HuH-7.5 (cell line): ENCODE results near the gene PTPRD.

Source experiments
- DNase-seq: peaks from one replicate; pipeline ENCODE4 v3.0.0; 2011; ENCODE audit warnings: low spot score

Gene PTPRD

DNA sequence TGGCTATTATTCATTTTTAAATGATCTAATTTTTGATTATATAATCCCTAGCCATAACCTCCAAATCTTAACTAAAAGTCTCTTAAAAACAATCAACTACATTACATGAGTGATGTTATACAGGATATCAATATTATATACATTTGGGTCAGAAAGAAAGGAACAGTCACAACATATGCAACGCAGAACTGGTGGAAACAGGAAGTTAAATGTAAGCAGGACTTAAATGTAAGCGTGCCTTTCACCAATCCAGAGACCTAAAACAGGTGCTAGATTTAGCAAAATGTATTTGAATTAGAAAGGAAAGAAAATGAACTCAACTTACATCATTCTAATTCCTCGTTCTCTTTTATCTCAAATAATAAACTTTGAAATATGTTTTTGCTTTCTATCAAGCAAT is 738.5 kb downstream of the PTPRD start:
- DNase-seq = no peak

DNA sequence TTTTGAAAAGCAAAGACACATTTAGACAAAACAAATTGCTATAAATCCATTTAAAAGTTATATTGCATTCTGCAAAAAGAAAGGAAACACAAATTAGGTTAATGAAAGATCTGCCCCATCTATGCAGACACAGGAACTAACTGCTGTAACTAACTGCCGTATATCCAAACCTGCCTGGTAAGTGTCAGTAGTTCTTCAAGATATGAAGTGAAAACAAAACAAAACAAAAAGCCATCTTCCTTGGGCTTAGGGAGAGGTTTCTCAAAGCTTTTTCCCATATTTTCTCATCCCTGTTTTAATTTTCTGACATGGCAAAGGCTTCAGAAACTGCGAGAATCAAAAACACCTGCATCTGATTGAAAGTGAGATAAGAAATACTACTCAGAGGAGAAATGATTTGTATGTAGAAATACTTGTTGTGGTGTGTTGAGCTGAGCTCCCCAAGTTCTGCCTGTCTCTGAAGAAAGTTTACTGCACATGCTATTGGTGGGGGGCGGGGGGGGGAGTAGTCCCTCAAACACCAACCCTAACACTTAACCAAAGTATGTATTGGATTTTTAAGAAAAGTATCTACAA is 750.5 kb downstream of the PTPRD start:
- DNase-seq = no peak

GRCh38 chr9:9855177-9856078 is 757.4 kb downstream of the PTPRD start:
- DNase-seq = no peak

DNA sequence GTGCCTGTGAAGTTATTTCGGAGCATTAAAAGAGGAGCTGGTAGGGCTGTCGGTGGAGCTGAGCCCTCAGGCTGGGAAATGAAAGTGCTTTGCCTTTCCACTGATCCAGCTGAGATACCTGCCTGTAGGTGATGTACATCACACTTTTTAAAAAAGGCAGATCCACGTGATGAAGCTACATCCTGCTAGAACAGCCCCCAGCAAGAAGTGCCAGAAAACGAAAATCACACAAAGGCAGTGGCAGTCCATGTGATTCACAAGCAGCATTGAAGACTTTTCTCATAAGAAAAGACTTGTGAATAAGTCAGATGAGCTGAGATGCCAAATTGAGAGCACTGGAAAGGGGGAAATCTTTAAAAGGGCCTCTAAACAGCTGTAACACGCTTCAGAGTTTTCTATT is 765.1 kb downstream of the PTPRD start:
- no peak for DNase-seq

GRCh38 chr9:9846557-9846956 is 766.2 kb downstream of the PTPRD start:
- no peak for DNase-seq

GRCh38 chr9:9820436-9820835 is 792.4 kb downstream of the PTPRD start:
- no peak for DNase-seq

DNA sequence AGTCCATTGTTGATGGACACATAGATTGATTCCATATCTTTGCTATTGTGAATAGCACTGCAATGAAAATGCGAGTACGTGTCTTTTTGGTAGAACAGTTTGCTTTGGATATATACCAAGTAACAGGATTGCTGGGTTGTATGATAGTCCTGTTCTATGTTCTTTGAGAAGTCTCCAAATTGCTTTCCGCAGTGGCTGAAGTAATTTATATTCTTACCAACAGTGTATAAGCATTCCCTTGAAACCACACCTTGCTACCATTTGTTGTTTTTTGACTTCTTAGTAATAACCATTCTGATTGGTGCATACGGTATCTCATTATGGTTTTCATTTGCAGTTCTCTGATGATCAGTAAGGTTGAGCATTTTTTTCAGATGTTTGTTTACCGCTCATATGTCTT is 792.9 kb downstream of the PTPRD start:
- no peak for DNase-seq

GRCh38 chr9:9817176-9817575 is 795.6 kb downstream of the PTPRD start:
- DNase-seq = no peak

DNA sequence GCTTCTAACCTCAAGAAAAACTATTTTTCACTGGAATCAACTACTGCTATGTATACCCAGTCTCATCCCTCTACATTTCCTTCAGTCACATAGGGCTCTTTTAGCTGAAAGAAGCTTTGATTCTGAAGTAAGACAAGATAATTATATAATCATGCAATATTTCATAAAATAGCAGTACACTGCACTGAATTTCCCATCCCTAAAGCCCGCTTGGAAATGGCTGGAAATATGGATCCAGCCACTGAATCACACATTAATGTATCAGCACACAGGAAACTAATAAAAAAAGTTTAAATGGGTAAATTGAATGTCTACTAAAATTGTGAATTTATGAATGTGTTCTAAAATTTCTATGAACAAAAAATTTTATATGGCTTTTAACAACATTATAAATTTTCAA is 808.7 kb downstream of the PTPRD start:
- no peak for DNase-seq

- DNase-seq = no peak
These were observed 813.5 kb downstream of the PTPRD start for GRCh38 chr9:9799287-9799686.

- no peak for DNase-seq
These were observed 820.5 kb downstream of the PTPRD start for GRCh38 chr9:9792144-9792857.

DNA sequence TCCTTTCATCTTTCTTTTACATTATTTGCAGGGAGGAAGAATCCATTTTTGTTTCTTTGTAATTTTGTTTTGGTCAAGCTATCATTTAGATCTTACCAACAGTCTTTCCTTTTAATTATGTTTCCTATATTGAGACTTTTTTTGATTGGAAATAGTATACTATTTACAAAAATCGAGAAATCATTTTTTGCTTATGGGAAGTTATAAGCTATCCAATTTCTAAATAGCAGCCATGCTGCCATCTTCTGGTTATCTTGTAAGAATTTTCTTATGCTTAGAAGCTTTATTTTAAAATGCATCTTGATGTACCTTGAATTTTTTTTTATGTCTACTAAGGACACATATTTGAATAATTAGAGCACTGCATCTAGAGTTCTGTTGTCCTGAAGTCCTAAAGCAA is 821.2 kb downstream of the PTPRD start:
- no peak for DNase-seq

DNA sequence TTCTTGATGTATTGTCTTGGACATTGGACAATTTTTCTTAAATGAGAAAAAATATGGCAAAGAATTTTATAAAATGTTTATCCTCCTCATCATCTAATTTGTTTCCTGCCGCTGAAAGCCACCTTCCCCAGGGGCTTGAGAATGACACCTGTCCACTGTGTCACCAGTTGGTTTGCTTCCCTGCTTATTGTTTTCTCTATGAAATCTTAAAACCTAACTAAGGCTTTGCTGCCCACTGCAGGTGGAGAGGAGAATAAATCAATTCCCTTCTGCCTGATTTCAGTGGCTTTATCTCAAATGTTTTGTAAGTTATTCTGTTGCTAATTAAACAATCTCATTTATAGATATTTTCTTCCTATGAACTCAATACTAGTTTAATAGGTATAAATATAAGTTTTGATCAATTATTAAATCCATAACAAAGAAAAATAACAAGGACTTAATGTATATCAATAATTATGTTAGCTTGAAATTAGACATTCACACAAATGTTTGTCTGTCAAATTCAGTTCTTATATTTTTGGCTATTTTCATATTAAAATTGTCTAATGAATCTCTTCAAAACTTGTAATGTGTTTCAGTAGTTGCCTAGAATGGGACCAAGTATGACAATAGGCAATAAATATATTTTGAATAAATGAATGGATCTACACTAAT is 822.5 kb downstream of the PTPRD start:
- no peak for DNase-seq

DNA sequence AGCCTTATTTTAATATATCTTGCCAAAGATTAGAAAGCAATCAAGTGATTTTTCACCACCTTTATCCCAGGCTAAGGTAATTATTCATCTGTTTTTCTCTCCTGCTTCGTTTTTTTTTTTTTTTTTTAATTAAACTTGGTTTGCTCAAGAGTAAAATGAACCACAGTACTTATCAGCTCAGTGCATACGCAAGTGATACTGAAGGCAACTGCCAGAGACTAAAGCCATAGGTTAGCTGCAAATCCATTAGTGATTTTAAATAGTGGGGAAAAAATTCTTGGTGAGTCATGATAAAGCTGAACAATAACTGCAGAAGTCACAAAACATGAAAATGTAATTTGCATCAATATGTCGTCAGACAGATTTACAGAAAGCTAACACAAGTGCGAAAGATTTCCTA is 829.1 kb downstream of the PTPRD start:
- DNase-seq = no peak

DNA sequence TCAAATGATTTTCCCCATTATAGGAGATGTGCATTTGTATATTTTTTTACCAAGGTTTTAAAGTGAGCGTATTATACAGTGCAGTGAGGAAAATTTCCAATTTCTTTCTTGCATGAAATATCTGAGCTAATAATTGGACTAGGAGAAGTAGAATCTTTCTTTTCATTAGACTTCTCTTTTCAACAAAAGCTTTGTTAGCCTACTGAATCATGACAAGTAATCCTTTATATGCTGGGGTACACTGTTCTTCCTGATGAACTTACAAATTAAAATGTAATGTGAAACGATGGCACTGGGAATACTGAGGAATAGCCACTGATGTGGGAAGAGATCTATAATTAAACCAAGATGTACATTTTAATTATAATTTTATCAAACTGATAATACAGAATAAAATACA is 829.6 kb downstream of the PTPRD start:
- no peak for DNase-seq

GRCh38 chr9:9778293-9778692 is 834.5 kb downstream of the PTPRD start:
- no peak for DNase-seq

DNA sequence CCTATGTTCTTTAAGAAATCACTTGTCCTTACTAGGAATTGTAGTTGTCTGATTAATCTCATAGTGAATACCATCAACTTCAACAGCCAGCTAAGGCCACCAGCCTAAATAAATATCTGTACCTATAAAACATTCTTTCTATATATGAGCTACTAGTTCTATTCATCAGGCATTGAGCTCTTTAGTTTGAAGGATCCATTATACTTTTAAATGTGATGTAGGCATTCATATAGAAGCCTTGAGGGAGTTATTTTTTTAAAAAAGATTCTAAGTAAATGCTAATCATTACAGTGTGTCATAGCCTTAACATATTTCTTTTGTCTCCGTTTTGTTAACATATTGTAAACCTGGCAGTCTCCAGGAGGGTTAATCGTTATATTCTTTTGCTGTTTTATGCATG is 838.3 kb downstream of the PTPRD start:
- no peak for DNase-seq

DNA sequence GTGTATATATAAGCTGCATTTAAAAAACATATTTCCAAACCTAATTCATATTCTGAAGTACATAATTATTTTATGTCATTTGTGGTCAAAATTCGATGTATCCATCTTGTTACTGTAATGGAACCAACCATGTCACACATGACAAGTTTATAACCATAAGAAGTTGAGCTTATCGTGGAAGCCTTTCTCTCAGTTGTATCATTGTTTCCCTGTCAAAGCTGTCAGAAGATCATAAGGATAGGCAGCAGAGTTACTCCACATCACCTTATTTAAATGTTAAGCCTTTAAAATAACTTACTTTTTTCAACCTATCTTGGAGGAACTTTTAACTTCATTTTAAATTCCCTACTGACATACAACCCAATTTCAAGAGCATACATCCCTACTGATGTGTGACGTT is 841.5 kb downstream of the PTPRD start:
- DNase-seq = no peak

- DNase-seq = no peak
These were observed 848.0 kb downstream of the PTPRD start for GRCh38 chr9:9764821-9765220.

GRCh38 chr9:9754186-9754585 is 858.6 kb downstream of the PTPRD start:
- DNase-seq = no peak

DNA sequence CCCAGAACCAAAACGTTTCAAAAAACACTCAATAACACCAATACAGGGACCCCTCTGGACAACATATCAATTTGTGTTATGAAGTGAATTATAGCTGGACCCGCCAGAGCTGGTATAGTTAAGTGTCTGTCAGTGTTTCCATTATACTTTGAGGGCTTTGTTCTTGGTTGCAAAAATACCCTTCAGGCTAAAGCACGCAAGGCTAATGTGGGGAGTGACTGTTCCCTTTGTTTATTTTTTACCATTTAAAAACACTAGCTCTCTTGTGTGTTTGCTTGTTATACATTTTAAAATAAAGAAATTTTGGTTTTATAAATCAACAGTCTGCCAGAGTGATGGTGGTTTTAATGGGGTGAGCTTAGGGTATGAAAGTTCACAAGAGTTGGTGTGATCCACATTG is 859.5 kb downstream of the PTPRD start:
- no peak for DNase-seq

- no peak for DNase-seq
These were observed 860.1 kb downstream of the PTPRD start for GRCh38 chr9:9752722-9753121.

- no peak for DNase-seq
These were observed 860.8 kb downstream of the PTPRD start for GRCh38 chr9:9751996-9752395.
